Activated T-helper 9 cell treated with anti-CD3 and anti-CD28 coated beads, Interleukin-2, amount 50 U/mL, for 16 hours (primary cell): ENCODE results near the gene ARHGAP32.

ENCODE experiments used
- DNase-seq: peaks from one replicate; pipeline ENCODE4 v3.0.0-alpha.2; 2020; ENCODE audit warnings: low read depth

The ARHGAP32 gene

GRCh38 chr11:129192150-129192549 lies at the start of gene ARHGAP32:
Gene ARHGAP32, minus strand, starts transcription at chr11:129192325. Its CDS starts 127 bp downstream, at chr11:129192198.
- DNase-seq, result no peak

GRCh38 chr11:129239207-129239606 lies 47.1 kb upstream of the ARHGAP32 start:
- no peak for DNase-seq

- no peak for DNase-seq
These were observed 45.9 kb upstream of the ARHGAP32 start for GRCh38 chr11:129237880-129238638.

- DNase-seq, result no peak
These were observed 45.3 kb upstream of the ARHGAP32 start for GRCh38 chr11:129237456-129237855.

- DNase-seq, result no peak
These were observed 44.7 kb upstream of the ARHGAP32 start for GRCh38 chr11:129236850-129237249.

- no peak for DNase-seq
These were observed 42.9 kb upstream of the ARHGAP32 start for GRCh38 chr11:129234978-129235377.

GRCh38 chr11:129230006-129230405 lies 37.9 kb upstream of the ARHGAP32 start:
- DNase-seq, result no peak

- DNase-seq, result no peak
These were observed 34.2 kb upstream of the ARHGAP32 start for GRCh38 chr11:129226207-129226798.

GRCh38 chr11:129225190-129225589 lies 33.1 kb upstream of the ARHGAP32 start:
- DNase-seq, result no peak

GRCh38 chr11:129224538-129224937 lies 32.4 kb upstream of the ARHGAP32 start:
- DNase-seq, result no peak

GRCh38 chr11:129223701-129224149 lies 31.6 kb upstream of the ARHGAP32 start:
- DNase-seq, result no peak

GRCh38 chr11:129223260-129223659 lies 31.1 kb upstream of the ARHGAP32 start:
- DNase-seq, result no peak

GRCh38 chr11:129222158-129222557 lies 30.0 kb upstream of the ARHGAP32 start:
- no peak for DNase-seq

GRCh38 chr11:129215506-129216245 lies 23.6 kb upstream of the ARHGAP32 start:
- no peak for DNase-seq

GRCh38 chr11:129214710-129215295 lies 22.7 kb upstream of the ARHGAP32 start:
- DNase-seq, result no peak

GRCh38 chr11:129213261-129213660 lies 21.1 kb upstream of the ARHGAP32 start:
- no peak for DNase-seq

- DNase-seq, result no peak
These were observed 19.3 kb upstream of the ARHGAP32 start for GRCh38 chr11:129211397-129211796.

GRCh38 chr11:129210831-129211181 lies 18.7 kb upstream of the ARHGAP32 start:
- no peak for DNase-seq

GRCh38 chr11:129209891-129210830 lies 18.0 kb upstream of the ARHGAP32 start:
- DNase-seq, result no peak

- no peak for DNase-seq
These were observed 16.7 kb upstream of the ARHGAP32 start for GRCh38 chr11:129208863-129209262.

- no peak for DNase-seq
These were observed 12.2 kb upstream of the ARHGAP32 start for GRCh38 chr11:129204150-129204838.
